GM13977 (cell line): ENCODE results near the gene TRIM31.
"Not testable (repeated sequence)": the region's sequence is repeated elsewhere in the genome, so short reads cannot be mapped to it uniquely, and the experiment has no call there.

ENCODE experiments used
- DNase-seq: peaks from one replicate; pipeline ENCODE4 v3.0.0; 2012; ENCODE audit warnings: low spot score
- CTCF ChIP-seq: IDR thresholded peaks from 2 replicates; pipeline ENCODE4 v1.5.1; 2012; ENCODE audit warnings: mild to moderate bottlenecking, control low read depth; ENCODE audit not compliant: insufficient read depth; ENCODE audit errors: extremely low read depth, missing control alignments
- in situ Hi-C: fragments of 300-500 bp; cut with MboI; formaldehyde crosslinking; loops from one replicate; pipeline ENCODE4 v1.12.0; 2022; ENCODE audit warnings: low sequenced_read_pairs, low pct_unique_long_range_greater_than_20kb, mixed read lengths, inconsistent platforms; ENCODE audit not compliant: unreplicated experiment

TRIM31 gene

GRCh38 chr6:30129265-30130178 is 16.6 kb upstream of the TRIM31 start:
- no peak for DNase-seq
- no peak for TF ChIP-seq CTCF
- in situ Hi-C loops: no loop called here

DNA sequence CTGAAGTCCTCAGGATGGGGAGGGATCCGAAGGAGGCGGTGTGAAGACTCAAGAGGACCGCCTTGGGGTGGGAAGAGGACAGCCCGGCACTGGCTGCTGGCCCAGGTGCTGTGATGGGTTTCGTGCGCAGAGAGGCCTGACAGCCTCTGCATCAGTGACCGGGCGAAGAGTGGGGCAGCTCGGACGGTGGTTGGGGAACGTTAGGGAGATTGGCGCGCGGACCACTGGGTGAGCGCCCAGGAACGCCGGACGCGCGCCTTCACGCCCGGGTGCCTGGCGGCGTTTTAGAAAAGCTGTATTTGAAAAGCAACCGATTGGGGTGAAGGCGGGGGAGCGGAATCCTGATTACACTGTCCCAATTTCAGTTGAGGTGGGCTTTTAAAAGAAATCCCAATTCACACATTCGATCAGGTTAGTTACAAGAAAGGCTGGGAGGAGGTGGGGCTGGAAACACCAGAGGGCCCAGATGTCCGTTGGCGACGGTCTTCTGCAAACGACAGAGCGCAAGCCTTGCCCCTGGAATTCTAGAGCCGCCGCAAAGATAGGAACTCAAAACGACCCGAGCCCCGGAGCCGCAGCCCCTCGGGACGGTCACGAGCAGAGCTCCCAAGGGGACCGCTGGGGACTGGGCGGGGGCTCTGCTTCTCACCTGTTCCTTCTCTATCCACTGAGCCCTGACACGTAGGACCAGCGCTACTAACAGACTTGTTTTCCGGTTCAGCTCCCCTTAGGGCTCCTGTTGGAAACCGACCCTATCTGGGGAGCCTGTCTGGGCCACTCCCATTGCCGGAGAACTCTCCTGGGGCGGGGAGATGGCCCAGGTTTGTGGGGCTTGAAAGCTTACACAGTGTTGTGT is 14.6 kb upstream of the TRIM31 start:
- no peak for TF ChIP-seq CTCF
- in situ Hi-C loops: no loop called here
- no peak for DNase-seq

DNA sequence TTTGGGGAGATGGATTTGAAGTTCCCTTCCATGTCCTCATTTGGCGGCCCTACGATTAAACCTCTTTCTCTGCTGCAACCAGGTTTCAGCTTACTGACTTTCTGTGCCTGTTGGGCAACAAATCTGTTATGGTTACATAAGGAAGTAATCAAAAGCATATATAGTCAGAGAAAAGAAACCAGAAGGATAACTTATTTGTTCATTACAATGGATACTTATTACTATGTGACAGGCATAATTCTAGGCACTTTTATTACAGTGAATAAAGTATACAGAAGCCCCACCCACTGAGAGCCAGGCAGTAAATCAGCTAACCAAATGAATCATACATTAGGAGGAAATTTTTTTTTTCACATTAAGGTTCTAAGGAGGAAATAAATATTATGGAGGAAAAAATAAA is 9.6 kb upstream of the TRIM31 start:
- no peak for DNase-seq
- no peak for TF ChIP-seq CTCF
- in situ Hi-C loops: no loop called here

DNA sequence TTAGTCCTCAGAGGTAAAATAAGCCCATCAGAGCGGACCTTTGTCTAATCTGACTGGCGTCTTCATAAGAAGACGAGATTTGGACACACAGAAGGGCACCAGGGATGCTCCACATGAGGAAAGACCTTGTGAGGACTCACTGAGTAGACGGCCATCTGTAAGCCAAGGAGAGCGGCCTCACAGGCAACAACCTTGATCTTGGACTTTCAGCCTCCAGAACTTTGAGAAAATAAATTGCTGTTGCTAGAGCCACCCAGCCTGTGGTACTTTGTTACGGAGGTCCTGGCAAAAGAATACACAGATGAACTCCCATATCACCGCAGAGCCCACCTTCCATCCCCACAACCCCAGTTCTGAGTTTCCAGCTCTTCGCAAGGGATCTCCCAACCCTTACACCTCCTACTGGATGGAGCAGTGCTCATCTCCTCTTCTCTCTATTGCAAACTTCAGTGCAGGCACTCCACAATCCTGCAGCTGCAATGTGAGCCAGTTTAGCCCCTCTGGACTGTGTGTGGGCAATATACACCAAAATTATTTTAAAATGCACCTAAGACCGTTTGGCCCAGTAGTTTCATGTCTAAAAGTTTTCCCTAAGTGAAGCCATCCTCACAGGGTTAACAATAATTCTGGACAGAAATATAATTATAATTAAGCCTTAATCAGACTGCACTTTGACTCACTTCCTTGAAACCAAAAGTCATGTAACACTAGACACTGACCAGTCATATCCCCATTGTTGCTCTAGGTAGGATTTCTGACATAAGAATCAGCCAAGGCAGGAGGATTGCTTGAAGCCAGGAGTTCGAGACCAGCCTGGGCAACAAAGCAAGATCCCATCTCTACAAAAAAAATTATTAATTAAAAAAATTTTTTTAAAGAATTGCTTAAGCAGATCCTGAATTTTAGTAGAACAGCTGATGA is 8.8 kb upstream of the TRIM31 start:
- no peak for DNase-seq
- in situ Hi-C loops: no loop called here
- no peak for TF ChIP-seq CTCF

- DNase-seq, in situ Hi-C loops: not testable (repeated sequence)
These were observed 5.8 kb upstream of the TRIM31 start for GRCh38 chr6:30118691-30119090.

DNA sequence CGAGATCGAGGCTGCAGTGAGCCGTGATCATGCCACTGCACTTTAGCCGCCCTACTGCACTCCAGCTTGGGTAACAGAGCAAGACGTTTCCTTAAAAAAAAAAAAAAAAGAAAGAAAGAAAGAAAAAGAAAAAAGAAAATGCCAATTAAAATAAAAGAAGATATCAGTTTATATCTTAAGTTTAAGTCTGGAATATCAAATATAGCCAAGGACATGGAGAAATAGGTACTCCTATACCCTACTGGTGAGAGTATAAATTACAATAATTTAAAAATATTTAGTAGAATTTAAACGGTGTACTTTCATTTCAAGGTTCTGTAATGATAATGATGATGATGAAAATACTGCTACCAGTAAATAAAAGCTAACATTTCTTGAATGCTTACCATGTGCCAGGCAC is 3.8 kb upstream of the TRIM31 start:
- TF ChIP-seq CTCF: no peak
- DNase-seq: no peak
- in situ Hi-C loops: no loop called here
